GM12878 (cell line): Measurements from ENCODE around the gene SIM2. TPM values are rescaled to one million over a fixed set of nuclear protein-coding genes. Genes with fewer than 3 reads are reported as not detected.

ENCODE experiments used
- CHD4 ChIP-seq: fragments of 200-600 bp; sonication (generic); IDR thresholded peaks from 2 replicates; pipeline ENCODE4 v1.6.1; 2016; ENCODE audit warnings: mild to moderate bottlenecking
- DPF2 ChIP-seq: fragments of 450-650 bp; IDR thresholded peaks from 2 replicates; pipeline ENCODE4 v1.6.1; 2017; ENCODE audit warnings: mild to moderate bottlenecking
- GABPA ChIP-seq: IDR thresholded peaks from 2 replicates; pipeline ENCODE4 v1.6.1; 2014; ENCODE audit warnings: antibody characterized with exemption, low read depth, mild to moderate bottlenecking, inconsistent platforms
- ZBED1 ChIP-seq: IDR thresholded peaks from 2 replicates; pipeline ENCODE4 v1.6.1; 2016; ENCODE audit warnings: borderline replicate concordance
- ZNF217 ChIP-seq: fragments of 450-650 bp; IDR thresholded peaks from 2 replicates; pipeline ENCODE4 v1.6.1; 2017; ENCODE audit warnings: antibody characterized with exemption, mild to moderate bottlenecking
- ZSCAN29 ChIP-seq: fragments of 450-650 bp; IDR thresholded peaks from 2 replicates; pipeline ENCODE4 v1.6.1; 2017; ENCODE audit warnings: mild to moderate bottlenecking, moderate library complexity
- polyA plus RNA-seq, 11 experiments: library from polyadenylated mRNA; depleted of rRNA in 4 of 11; unstranded in 6 of 11; stranded (reverse) in 5 of 11; fragments of >200 nt; fragmentation: Nextera tagmentation in 4 of 11; fragmentation: Illumina TruSeq in 1 of 11; extraction: Ambion mirVana in 4 of 11; extraction: Trizol in 1 of 11; gene quantifications; 1 replicate in 1 of 11; 2 replicates in 10 of 11; pipeline versions ENCODE4 v1.2.1 to v1.2.3, GENCODE V29; 2011 to 2016; ENCODE audit warnings: inconsistent platforms in 2 of 11, missing spikeins in 2 of 11, low read depth in 1 of 11
- total RNA-seq, 4 experiments: library from RNA; depleted of rRNA in 3 of 4; stranded (reverse); fragments of >200 nt in 3 of 4; fragmentation: Illumina TruSeq in 1 of 4; extraction: Trizol in 1 of 4; gene quantifications; 2 replicates each; pipeline versions ENCODE4 v1.2.1 to v1.2.3, GENCODE V29; 2013 to 2021
- TF ChIP-seq, protein P1 (sequence below): fragments of 450-650 bp; formaldehyde crosslinking; IDR thresholded peaks from 2 replicates; pipeline ENCODE4 v1.5.0; 2022; ENCODE audit warnings: mild to moderate bottlenecking, missing genetic modification characterization
- TF ChIP-seq, protein P2 (sequence below): fragments of 150-350 bp; IDR thresholded peaks from 2 replicates; pipeline ENCODE4 v1.6.1; 2016; ENCODE audit warnings: low read depth, low read length
- TF ChIP-seq, protein P3 (sequence below): IDR thresholded peaks from 2 replicates; pipeline ENCODE4 v1.6.1; 2011; ENCODE audit warnings: low read depth, low read length, improper control_type of control experiment, borderline replicate concordance

Gene SIM2
- total and polyA plus RNA-seq, 10 of the 15 experiments (the other 5 are each of a cell fraction or from before 2014, with no cell fraction given): 0.02 to 0.15 (median 0.05) TPM; not detected in 7

DNA sequence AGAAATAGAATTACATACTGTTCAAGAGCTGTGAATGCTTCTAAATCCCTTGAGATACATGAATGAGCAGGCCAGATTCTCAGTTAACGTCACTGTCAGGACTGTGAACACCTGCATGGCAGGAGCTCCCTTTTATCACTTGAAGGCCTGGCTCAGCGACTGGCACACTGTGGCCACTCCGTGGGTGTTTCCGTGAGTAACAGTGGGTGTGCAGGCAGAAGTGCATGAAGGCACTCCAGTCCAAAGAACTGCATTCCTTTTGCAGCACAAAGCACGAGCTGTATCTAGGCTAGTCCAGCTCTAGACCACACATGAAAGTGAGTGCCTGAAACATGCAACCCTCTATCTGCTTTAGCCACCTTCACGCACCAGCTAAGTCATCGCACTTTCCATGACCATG lies 9.6 kb upstream of the SIM2 start (continued):
- TF ChIP-seq, protein P1, sequence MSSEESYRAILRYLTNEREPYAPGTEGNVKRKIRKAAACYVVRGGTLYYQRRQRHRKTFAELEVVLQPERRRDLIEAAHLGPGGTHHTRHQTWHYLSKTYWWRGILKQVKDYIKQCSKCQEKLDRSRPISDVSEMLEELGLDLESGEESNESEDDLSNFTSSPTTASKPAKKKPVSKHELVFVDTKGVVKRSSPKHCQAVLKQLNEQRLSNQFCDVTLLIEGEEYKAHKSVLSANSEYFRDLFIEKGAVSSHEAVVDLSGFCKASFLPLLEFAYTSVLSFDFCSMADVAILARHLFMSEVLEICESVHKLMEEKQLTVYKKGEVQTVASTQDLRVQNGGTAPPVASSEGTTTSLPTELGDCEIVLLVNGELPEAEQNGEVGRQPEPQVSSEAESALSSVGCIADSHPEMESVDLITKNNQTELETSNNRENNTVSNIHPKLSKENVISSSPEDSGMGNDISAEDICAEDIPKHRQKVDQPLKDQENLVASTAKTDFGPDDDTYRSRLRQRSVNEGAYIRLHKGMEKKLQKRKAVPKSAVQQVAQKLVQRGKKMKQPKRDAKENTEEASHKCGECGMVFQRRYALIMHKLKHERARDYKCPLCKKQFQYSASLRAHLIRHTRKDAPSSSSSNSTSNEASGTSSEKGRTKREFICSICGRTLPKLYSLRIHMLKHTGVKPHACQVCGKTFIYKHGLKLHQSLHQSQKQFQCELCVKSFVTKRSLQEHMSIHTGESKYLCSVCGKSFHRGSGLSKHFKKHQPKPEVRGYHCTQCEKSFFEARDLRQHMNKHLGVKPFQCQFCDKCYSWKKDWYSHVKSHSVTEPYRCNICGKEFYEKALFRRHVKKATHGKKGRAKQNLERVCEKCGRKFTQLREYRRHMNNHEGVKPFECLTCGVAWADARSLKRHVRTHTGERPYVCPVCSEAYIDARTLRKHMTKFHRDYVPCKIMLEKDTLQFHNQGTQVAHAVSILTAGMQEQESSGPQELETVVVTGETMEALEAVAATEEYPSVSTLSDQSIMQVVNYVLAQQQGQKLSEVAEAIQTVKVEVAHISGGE (CRISPR knock-in tag): no peak
- TF ChIP-seq DPF2 (no peak), ZNF217 (no peak), GABPA (no peak), ZSCAN29 (no peak), ZBED1 (no peak), CHD4 (no peak)
- TF ChIP-seq, protein P2, sequence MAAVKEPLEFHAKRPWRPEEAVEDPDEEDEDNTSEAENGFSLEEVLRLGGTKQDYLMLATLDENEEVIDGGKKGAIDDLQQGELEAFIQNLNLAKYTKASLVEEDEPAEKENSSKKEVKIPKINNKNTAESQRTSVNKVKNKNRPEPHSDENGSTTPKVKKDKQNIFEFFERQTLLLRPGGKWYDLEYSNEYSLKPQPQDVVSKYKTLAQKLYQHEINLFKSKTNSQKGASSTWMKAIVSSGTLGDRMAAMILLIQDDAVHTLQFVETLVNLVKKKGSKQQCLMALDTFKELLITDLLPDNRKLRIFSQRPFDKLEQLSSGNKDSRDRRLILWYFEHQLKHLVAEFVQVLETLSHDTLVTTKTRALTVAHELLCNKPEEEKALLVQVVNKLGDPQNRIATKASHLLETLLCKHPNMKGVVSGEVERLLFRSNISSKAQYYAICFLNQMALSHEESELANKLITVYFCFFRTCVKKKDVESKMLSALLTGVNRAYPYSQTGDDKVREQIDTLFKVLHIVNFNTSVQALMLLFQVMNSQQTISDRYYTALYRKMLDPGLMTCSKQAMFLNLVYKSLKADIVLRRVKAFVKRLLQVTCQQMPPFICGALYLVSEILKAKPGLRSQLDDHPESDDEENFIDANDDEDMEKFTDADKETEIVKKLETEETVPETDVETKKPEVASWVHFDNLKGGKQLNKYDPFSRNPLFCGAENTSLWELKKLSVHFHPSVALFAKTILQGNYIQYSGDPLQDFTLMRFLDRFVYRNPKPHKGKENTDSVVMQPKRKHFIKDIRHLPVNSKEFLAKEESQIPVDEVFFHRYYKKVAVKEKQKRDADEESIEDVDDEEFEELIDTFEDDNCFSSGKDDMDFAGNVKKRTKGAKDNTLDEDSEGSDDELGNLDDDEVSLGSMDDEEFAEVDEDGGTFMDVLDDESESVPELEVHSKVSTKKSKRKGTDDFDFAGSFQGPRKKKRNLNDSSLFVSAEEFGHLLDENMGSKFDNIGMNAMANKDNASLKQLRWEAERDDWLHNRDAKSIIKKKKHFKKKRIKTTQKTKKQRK: no peak
- TF ChIP-seq, protein P3, sequence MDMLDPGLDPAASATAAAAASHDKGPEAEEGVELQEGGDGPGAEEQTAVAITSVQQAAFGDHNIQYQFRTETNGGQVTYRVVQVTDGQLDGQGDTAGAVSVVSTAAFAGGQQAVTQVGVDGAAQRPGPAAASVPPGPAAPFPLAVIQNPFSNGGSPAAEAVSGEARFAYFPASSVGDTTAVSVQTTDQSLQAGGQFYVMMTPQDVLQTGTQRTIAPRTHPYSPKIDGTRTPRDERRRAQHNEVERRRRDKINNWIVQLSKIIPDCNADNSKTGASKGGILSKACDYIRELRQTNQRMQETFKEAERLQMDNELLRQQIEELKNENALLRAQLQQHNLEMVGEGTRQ: no peak
